IMR-90 (cell line): ENCODE data around the gene CARNS1. TPM values are rescaled to one million over a fixed set of nuclear protein-coding genes. Genes with fewer than 3 reads are reported as not detected.
A peak's percentile ranks its signal among the peaks of the same experiment; 100 is the strongest.

Experiments used
- CTCF ChIP-seq: conservative IDR thresholded peaks from 2 replicates; pipeline ENCODE4 v1.5.1; 2012; ENCODE audit warnings: mild to moderate bottlenecking, low read depth, low read length, improper control_type of control experiment
- FOS ChIP-seq: fragments of 150-350 bp; IDR thresholded peaks from 2 replicates; pipeline ENCODE4 v1.6.1; 2016; ENCODE audit warnings: low read depth, low read length
- SMC3 ChIP-seq: fragments of 150-350 bp; IDR thresholded peaks from 2 replicates; pipeline ENCODE4 v1.6.1; 2016; ENCODE audit warnings: low read depth, mild to moderate bottlenecking, antibody characterized with exemption, low read length, moderate library complexity
- USF2 ChIP-seq: fragments of 150-350 bp; IDR thresholded peaks from 2 replicates; pipeline ENCODE4 v1.6.1; 2017; ENCODE audit warnings: mild to moderate bottlenecking, antibody characterized with exemption, low read length, low read depth
- polyA plus RNA-seq, 3 experiments: library from polyadenylated mRNA; depleted of rRNA; stranded (reverse); fragments of >200 nt; gene quantifications; 2 replicates each; pipeline ENCODE4 v1.2.3, GENCODE V29; 2012; ENCODE audit warnings: low replicate concordance in 1 of 3
- total RNA-seq: library from RNA; depleted of rRNA; stranded (reverse); fragments of >200 nt; gene quantifications from 2 replicates; pipeline ENCODE4 v1.2.3, GENCODE V29; 2012

The CARNS1 gene
- total and polyA plus RNA-seq, 2 of the 4 experiments (the other 2 are of a cell fraction), result under 0.01 to 0.32 TPM

GRCh38 chr11:67382276-67383136 lies 33.0 kb upstream of the CARNS1 start (continued):
- TF ChIP-seq USF2 (no peak), SMC3 (peak; percentile 99), FOS (no peak), CTCF (peak; percentile 97)
